Transverse colon (tissue), 4 donors: ENCODE measurements around the gene SLC15A2. TPM values are rescaled to one million over a fixed set of nuclear protein-coding genes. Genes with fewer than 3 reads are reported as not detected.
A peak's percentile ranks its signal among the peaks of the same experiment; 100 is the strongest.

Experiments used
- DNase-seq: peaks from one replicate; pipeline ENCODE4 v3.0.0-alpha.2; 2019
- H3K27ac ChIP-seq, 4 donors: fragments of 200-600 bp; sonication (generic); 2 replicates each; pipeline ENCODE4 v1.5.1; 2016 to 2018; ENCODE audit warnings: inconsistent platforms in 4 of 4
- H3K27me3 ChIP-seq: fragments of 200-600 bp; sonication (generic); 2 replicates; pipeline ENCODE4 v1.5.1; 2017; ENCODE audit warnings: inconsistent platforms
- H3K36me3 ChIP-seq, 4 donors: fragments of 200-600 bp; sonication (generic); 2 replicates each; pipeline ENCODE4 v1.5.1; 2017 to 2019; ENCODE audit warnings: inconsistent platforms in 4 of 4
- H3K4me1 ChIP-seq, 4 donors: fragments of 200-600 bp; sonication (generic); 2 replicates each; pipeline ENCODE4 v1.5.1; 2017 to 2020; ENCODE audit warnings: inconsistent platforms in 4 of 4
- H3K4me3 ChIP-seq, 4 donors: fragments of 200-600 bp; sonication (generic); 1 replicate in 1 of 4; 2 replicates in 3 of 4; pipeline versions ENCODE4 v1.5.1 to v1.6.1; 2017 to 2019; ENCODE audit warnings: inconsistent platforms in 4 of 4
- H3K9me3 ChIP-seq, 2 donors: fragments of 200-600 bp; sonication (generic); 2 replicates each; pipeline ENCODE4 v1.5.1; 2017 to 2019; ENCODE audit warnings: inconsistent platforms in 2 of 2
- CTCF ChIP-seq, 5 experiments: fragments of 200-600 bp in 3 of 5; fragments of 450-650 bp in 2 of 5; sonication (generic) in 3 of 5; IDR thresholded peaks; 1 replicate in 2 of 5; 2 replicates in 3 of 5; pipeline ENCODE4 v1.5.1; 2016 to 2017; ENCODE audit warnings: antibody characterized with exemption in 5 of 5, inconsistent platforms in 3 of 5, mild to moderate bottlenecking in 2 of 5, moderate library complexity in 1 of 5
- EP300 ChIP-seq: sonication (generic); formaldehyde crosslinking; IDR thresholded peaks from one replicate; pipeline ENCODE4 v1.6.1; 2017; ENCODE audit warnings: antibody characterized with exemption, low read depth
- POLR2A ChIP-seq: fragments of 450-650 bp; IDR thresholded peaks from one replicate; pipeline ENCODE4 v1.6.1; 2016; ENCODE audit warnings: antibody characterized with exemption, mild to moderate bottlenecking, moderate library complexity
- POLR2AphosphoS5 ChIP-seq, 3 donors: sonication (generic); formaldehyde crosslinking; IDR thresholded peaks; one replicate each; pipeline ENCODE4 v1.6.1; 2016; ENCODE audit warnings: antibody characterized with exemption in 3 of 3
- WGBS, 2 donors: methylation state at CpG; one replicate each; pipeline ENCODE4 v1.1.5; 2018; ENCODE audit warnings: low coverage in 1 of 2; 5-methylcytosine and 5-hydroxymethylcytosine counted together
- in situ Hi-C, 4 donors: fragments of 200-750 bp; cut with MboI; loops; one replicate each; pipeline versions ENCODE4 v1.15.0 to v1.15.1; 2017; ENCODE audit warnings: low sequenced_read_pairs in 3 of 4, low pct_ligation_motif_present in 1 of 4, low pct_unique_long_range_greater_than_20kb in 1 of 4
- intact Hi-C: fragments of 100-400 bp; cut with DNase I; formaldehyde crosslinking; loops from one replicate; pipeline ENCODE4 v1.15.1; 2023; ENCODE audit warnings: low total_unique reads
- total RNA-seq, 4 donors: library from RNA; depleted of rRNA; stranded (reverse); fragments of >200 nt; gene quantifications; one replicate each; pipeline ENCODE4 v1.1.0, GENCODE V29; 2016

SLC15A2 gene
- total RNA-seq, 4 donors from 2014 or later, result 1.1 to 5.6 (median 2.7) TPM

GRCh38 chr3:121896823-121897222 lies 2.6 kb downstream of the SLC15A2 start:
- in situ Hi-C loops, result loop anchor here in 1 of 4 donors (25.0 kb wide), 1 partner anchor 365 kb away; no protein-coding TSS in a partner anchor
- intact Hi-C loops, result no loop called here
- no peak for TF ChIP-seq CTCF (IDR thresholded peaks at IDR 0.05)
- no peak for TF ChIP-seq EP300
- no peak for TF ChIP-seq POLR2AphosphoS5 (IDR thresholded peaks at IDR 0.05)
- no peak for TF ChIP-seq POLR2A

GRCh38 chr3:121897296-121897695 lies 3.1 kb downstream of the SLC15A2 start:
- no peaks in the 10 kb centered on the region for H3K9me3 ChIP-seq
- TF ChIP-seq CTCF (IDR thresholded peaks at IDR 0.05) (no peak), POLR2AphosphoS5 (IDR thresholded peaks at IDR 0.05) (no peak), POLR2A (no peak), EP300 (no peak)
- DNase-seq, result no peak
- in situ Hi-C loops (loop anchor here in 1 of 4 donors (25.0 kb wide), 1 partner anchor 365 kb away; no protein-coding TSS in a partner anchor), intact Hi-C loops (no loop called here)
- H3K4me3 ChIP-seq, result no peak overlapping the region
- 94 to 95% methylated on average over 3 of the region's 3 CpGs for whole genome bisulfite sequencing, 2 donors
- H3K36me3 ChIP-seq, result no peaks in the 10 kb centered on the region
- H3K4me1 ChIP-seq, result peaks cover 0 to 9% (median 0%) of the 10 kb centered on the region in 4 donors
- no peaks in the 10 kb centered on the region for H3K27me3 ChIP-seq
- no peak overlapping the region for H3K27ac ChIP-seq

More at GRCh38 chr3:121896823-121897222, 2.6 kb downstream of the SLC15A2 start:
- H3K27me3 ChIP-seq, result no peaks in the 10 kb centered on the region
- peaks cover 0 to 9% (median 0%) of the 10 kb centered on the region in 4 donors for H3K4me1 ChIP-seq
- H3K36me3 ChIP-seq, result no peaks in the 10 kb centered on the region
- H3K4me3 ChIP-seq, result no peak overlapping the region
- no peaks in the 10 kb centered on the region for H3K9me3 ChIP-seq
- DNase-seq, result no peak
- no peak overlapping the region for H3K27ac ChIP-seq

GRCh38 chr3:121913305-121913990 lies 19.2 kb downstream of the SLC15A2 start:
- in situ Hi-C loops, result no loop called here

More at GRCh38 chr3:121913305-121913990, 19.2 kb downstream of the SLC15A2 start:
- no peaks in the 10 kb centered on the region for H3K9me3 ChIP-seq
- H3K36me3 ChIP-seq, result no peaks in the 10 kb centered on the region
- TF ChIP-seq POLR2A (no peak), POLR2AphosphoS5 (IDR thresholded peaks at IDR 0.05) (no peak), EP300 (no peak), CTCF (IDR thresholded peaks at IDR 0.05) (no peak)
- H3K4me1 ChIP-seq, result no peaks in the 10 kb centered on the region
- H3K27ac ChIP-seq, result peak overlapping the region in 1 of 4 donors; percentile 21
- DNase-seq, result no peak
- no peak overlapping the region for H3K4me3 ChIP-seq
- intact Hi-C loops, result no loop called here
- no peaks in the 10 kb centered on the region for H3K27me3 ChIP-seq
- WGBS, 2 donors, result 85% methylated on average over 2 of the region's 2 CpGs; no CpG with 5 or more reads in 1 of the 2 donors
